Activated CD8-positive, alpha-beta T cell treated with anti-CD3 and anti-CD28 coated beads for 36 hours (primary cell): ENCODE results near the gene IER3IP1. TPM values are rescaled to one million over a fixed set of nuclear protein-coding genes. Genes with fewer than 3 reads are reported as not detected.
A peak's percentile ranks its signal among the peaks of the same experiment; 100 is the strongest.
"Not testable (repeated sequence)": the region's sequence is repeated elsewhere in the genome, so short reads cannot be mapped to it uniquely, and the experiment has no call there.

Experiments
- ATAC-seq: fragments of 200-7000 bp; cut with Tn5 transposase; one replicate; pipeline ENCODE4 v1.10.0; 2021; ENCODE audit warnings: mild to moderate bottlenecking, moderate library complexity
- CTCF ChIA-PET: fragments of 350-600 bp; sonication (Branson Sonifier 250); formaldehyde crosslinking; loops from one replicate; lab custom pipeline; 2021; ENCODE audit warnings: antibody characterized with exemption; lab: Charles Lee
- POLR2A ChIA-PET: fragments of 350-600 bp; sonication (Branson Sonifier 250); formaldehyde crosslinking; loops from one replicate; lab custom pipeline; 2021; ENCODE audit warnings: antibody characterized with exemption; lab: Charles Lee
- DNase-seq: peaks from one replicate; pipeline ENCODE4 v3.0.0-alpha.2; 2020
- H3K27ac Mint-ChIP-seq: one replicate; pipeline ENCODE4 v1.8.0; 2021; ENCODE audit warnings: mild to moderate bottlenecking, mixed read lengths
- H3K27me3 Mint-ChIP-seq: one replicate; pipeline ENCODE4 v1.8.0; 2021; ENCODE audit warnings: mixed read lengths
- H3K36me3 Mint-ChIP-seq: one replicate; pipeline ENCODE4 v1.8.0; 2021; ENCODE audit warnings: low read depth, mixed read lengths
- H3K4me1 Mint-ChIP-seq: one replicate; pipeline ENCODE4 v1.8.0; 2021; ENCODE audit warnings: low read depth, mixed read lengths
- H3K4me3 Mint-ChIP-seq: one replicate; pipeline ENCODE4 v1.8.0; 2021; ENCODE audit warnings: mild to moderate bottlenecking, moderate library complexity, mixed read lengths
- H3K9me3 Mint-ChIP-seq: one replicate; pipeline ENCODE4 v1.8.0; 2021; ENCODE audit warnings: mixed read lengths
- intact Hi-C: fragments of 100-400 bp; cut with micrococcal nuclease; formaldehyde crosslinking; loops from one replicate; pipeline ENCODE4 v1.10.0; 2022
- total RNA-seq, 2 experiments: library from RNA; stranded (reverse); gene quantifications; one replicate each; pipeline ENCODE4 v1.2.3, GENCODE V29; 2021
- TF ChIP-seq, protein P1 (sequence below): fragments of 200-600 bp; IDR thresholded peaks from one replicate; pipeline ENCODE4 v1.8.0; 2022; ENCODE audit warnings: antibody characterized with exemption, mild to moderate bottlenecking

Gene IER3IP1
- total RNA-seq, 2 experiments from 2014 or later = 11.1 to 12.7 TPM

DNA sequence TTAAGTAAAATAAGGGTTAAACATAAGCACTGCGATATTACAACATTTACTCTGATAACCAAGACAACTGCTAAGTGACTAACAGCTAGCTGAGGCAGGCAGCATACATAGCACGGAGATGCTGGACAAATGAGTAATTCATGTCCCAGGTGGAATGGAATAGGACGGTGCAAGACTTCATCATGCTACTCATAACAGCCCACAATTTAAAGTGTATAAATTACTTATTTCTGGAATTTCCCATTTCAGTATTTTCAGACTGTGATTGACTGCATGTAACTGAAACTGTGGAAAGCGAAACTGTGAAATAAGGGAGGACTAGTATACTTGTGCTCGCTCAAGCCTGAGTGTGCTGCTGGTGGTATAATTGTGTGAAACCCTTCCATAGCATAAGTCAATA, 12.9 kb downstream of the IER3IP1 start:
- Mint-ChIP-seq H3K4me3 (no peak overlapping the region), H3K9me3 (no peaks in the 10 kb centered on the region), H3K36me3 (peaks cover 24% of the 10 kb centered on the region), H3K4me1 (peaks cover 28% of the 10 kb centered on the region), H3K27me3 (no peaks in the 10 kb centered on the region), H3K27ac (no peak overlapping the region)
- peak; percentile 15 for DNase-seq
- intact Hi-C loops = no loop called here
- ChIA-PET CTCF (no interaction called here), POLR2A (no interaction called here)
- TF ChIP-seq, protein P1, sequence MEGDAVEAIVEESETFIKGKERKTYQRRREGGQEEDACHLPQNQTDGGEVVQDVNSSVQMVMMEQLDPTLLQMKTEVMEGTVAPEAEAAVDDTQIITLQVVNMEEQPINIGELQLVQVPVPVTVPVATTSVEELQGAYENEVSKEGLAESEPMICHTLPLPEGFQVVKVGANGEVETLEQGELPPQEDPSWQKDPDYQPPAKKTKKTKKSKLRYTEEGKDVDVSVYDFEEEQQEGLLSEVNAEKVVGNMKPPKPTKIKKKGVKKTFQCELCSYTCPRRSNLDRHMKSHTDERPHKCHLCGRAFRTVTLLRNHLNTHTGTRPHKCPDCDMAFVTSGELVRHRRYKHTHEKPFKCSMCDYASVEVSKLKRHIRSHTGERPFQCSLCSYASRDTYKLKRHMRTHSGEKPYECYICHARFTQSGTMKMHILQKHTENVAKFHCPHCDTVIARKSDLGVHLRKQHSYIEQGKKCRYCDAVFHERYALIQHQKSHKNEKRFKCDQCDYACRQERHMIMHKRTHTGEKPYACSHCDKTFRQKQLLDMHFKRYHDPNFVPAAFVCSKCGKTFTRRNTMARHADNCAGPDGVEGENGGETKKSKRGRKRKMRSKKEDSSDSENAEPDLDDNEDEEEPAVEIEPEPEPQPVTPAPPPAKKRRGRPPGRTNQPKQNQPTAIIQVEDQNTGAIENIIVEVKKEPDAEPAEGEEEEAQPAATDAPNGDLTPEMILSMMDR = no peak
- ATAC-seq = peak; percentile 86

DNA sequence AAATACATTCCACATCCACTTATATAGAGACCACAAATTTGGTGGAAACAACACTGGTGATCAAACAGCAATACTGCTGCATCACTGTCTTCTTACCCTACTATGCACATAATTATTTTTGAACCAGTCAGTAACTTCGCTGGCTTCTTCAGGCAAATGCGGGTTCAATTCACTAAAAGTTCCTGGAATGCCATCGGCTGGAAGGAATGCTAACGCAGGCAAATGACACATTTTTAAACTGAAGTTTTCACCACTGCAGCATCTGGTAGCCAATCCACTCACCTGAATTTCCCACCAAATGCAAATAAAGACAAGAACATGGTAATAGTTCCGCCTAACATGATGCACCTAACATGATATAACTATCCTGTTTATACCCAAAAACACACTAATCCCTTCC, 15.9 kb downstream of the IER3IP1 start:
- POLR2A ChIA-PET = no interaction called here
- intact Hi-C loops = no loop called here
- CTCF ChIA-PET = no interaction called here
- H3K4me3 Mint-ChIP-seq = no peak overlapping the region
- peaks cover 28% of the 10 kb centered on the region for H3K36me3 Mint-ChIP-seq
- no peak overlapping the region for H3K27ac Mint-ChIP-seq
- H3K27me3 Mint-ChIP-seq = no peaks in the 10 kb centered on the region
- TF ChIP-seq, protein P1 = no peak
- no peaks in the 10 kb centered on the region for H3K9me3 Mint-ChIP-seq
- no peak for DNase-seq
- no peak for ATAC-seq
- peaks cover 19% of the 10 kb centered on the region for H3K4me1 Mint-ChIP-seq

DNA sequence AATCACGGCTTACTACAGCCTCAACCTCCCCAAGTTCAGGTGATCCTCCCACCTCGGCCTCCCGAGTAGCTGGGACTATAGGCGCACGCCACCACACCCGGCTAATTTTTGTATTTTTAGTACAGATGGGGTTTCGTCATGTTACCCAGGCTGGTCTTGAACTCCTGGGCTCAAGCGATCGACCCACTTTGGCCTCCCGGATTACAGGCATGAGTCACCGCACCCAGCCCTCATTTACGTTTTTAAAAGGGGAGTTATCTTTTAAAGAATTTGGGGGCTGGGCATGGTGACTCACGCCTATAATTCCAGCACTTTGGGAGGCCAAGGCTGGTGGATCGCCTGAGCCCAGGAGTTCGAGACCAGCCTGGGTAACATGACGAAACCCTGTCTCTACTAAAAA, 17.8 kb downstream of the IER3IP1 start:
- POLR2A ChIA-PET = interaction anchor here (1.2 kb wide), 1 partner anchor 16 kb away, joined by 3 read pairs; no protein-coding TSS in a partner anchor
- intact Hi-C loops, H3K9me3 Mint-ChIP-seq, H3K4me1 Mint-ChIP-seq, ATAC-seq, H3K27ac Mint-ChIP-seq, H3K4me3 Mint-ChIP-seq, DNase-seq, H3K27me3 Mint-ChIP-seq: not testable (repeated sequence)
- CTCF ChIA-PET = interaction anchor here (0.8 kb wide), 1 partner anchor 9 kb away, joined by 3 read pairs; the partner anchor contains the start of gene HDHD2
- H3K36me3 Mint-ChIP-seq = peaks cover 29% of the 10 kb centered on the region

DNA sequence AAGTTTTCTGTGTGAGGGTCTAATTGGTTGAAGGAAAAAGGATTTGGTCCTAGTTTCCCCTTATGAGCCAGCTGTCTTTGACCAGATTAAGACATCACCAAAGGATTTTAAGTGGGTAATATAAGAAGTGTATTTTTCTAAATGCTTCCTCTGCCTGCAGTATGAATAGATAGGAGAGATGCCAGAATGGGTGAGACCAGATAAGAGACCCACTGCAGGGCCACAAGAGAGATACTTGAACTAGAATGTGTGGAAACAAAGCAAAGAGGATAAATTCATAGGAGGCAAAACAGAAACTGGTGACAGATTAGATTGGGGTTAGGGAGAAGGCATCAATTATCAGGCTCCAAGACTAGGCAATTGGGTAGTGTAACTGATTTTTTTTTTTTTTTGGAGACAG, 24.7 kb downstream of the IER3IP1 start:
- peaks cover 30% of the 10 kb centered on the region for H3K36me3 Mint-ChIP-seq
- peak overlapping the region; percentile 93 for H3K27ac Mint-ChIP-seq
- DNase-seq = no peak
- intact Hi-C loops = no loop called here
- CTCF ChIA-PET = interaction anchor here (1.3 to 3.0 kb wide), 2 partner anchors 10 to 53 kb away, joined by 4 to 10 read pairs; no protein-coding TSS in a partner anchor
- POLR2A ChIA-PET = interaction anchor here (0.7 to 2.3 kb wide), 4 partner anchors 11 to 294 kb away, joined by 3 to 6 read pairs (median 4); no protein-coding TSS in a partner anchor
- no peaks in the 10 kb centered on the region for H3K27me3 Mint-ChIP-seq
- H3K9me3 Mint-ChIP-seq = no peaks in the 10 kb centered on the region
- TF ChIP-seq, protein P1 = no peak
- peaks cover 28% of the 10 kb centered on the region for H3K4me1 Mint-ChIP-seq
- H3K4me3 Mint-ChIP-seq = peak overlapping the region; percentile 89
- no peak for ATAC-seq

DNA sequence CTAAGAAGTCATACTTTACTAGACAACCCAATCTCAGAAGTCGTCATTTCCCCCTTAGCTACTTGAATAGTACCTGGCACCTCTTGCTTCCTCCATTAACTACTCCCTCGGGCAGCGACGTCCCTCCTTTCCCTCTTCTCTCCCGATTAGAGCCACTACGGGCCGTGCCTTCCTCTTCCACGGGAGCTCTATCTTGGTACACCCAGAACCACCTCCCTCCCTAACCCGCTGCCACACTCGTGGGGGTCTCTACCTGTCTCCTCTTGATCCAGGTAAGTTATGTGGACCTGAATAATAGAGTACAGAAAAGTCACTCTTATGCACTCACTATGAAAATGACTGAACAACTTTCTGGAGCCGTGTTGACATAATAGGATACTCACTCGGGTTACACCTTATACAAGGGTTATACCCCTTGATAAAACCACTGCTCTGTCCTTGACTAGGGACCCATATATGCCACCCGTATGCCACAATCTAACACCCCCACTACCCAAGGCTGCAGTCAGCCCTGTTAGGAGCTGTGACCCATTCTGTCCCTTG, 25.3 kb downstream of the IER3IP1 start:
- TF ChIP-seq, protein P1 = no peak
- peaks cover 30% of the 10 kb centered on the region for H3K4me1 Mint-ChIP-seq
- peak; percentile 32 for ATAC-seq

More for the DNA sequence above, 25.3 kb downstream of the IER3IP1 start:
- Mint-ChIP-seq H3K27me3 (no peaks in the 10 kb centered on the region), H3K27ac (peak overlapping the region; percentile 93), H3K4me3 (peak overlapping the region; percentile 89), H3K9me3 (no peaks in the 10 kb centered on the region), H3K36me3 (peaks cover 28% of the 10 kb centered on the region)
- DNase-seq = no peak
- intact Hi-C loops = no loop called here
- ChIA-PET CTCF (interaction anchor here (1.3 to 3.0 kb wide), 2 partner anchors 9 to 54 kb away, joined by 4 to 10 read pairs; no protein-coding TSS in a partner anchor), POLR2A (interaction anchor here (1.2 to 2.3 kb wide), 7 partner anchors 11 to 233 kb away, joined by 3 to 6 read pairs (median 3); partner anchors contain the start of genes KATNAL2 and PIAS2)
